ENCODE results near the gene INS. TPM values are rescaled to one million over a fixed set of nuclear protein-coding genes. Genes with fewer than 3 reads are reported as not detected.

INS gene
- total and polyA plus RNA-seq, 2 of the 4 experiments (the other 2 are of a cell fraction): not detected

GRCh38 chr11:2171591-2172003 lies 10.6 kb upstream of the INS start, which contains the start of gene TH:
TSS of gene TH (minus strand) at chr11:2171815. CDS start at chr11:2171786, 29 bp downstream.
- Histone ChIP-seq H2BK15ac (ENCODE audit: low read depth, low read length) (no peak within 1 kb of the TSS), H4K20me1 (ENCODE audit: insufficient read depth, low read length) (no peaks in the 10 kb centered on the region), H3K4me1 (ENCODE audit: control insufficient read depth, insufficient read depth, low read length) (no peaks in the 10 kb centered on the region), H3K23ac (ENCODE audit: low read depth, low read length) (no peak within 1 kb of the TSS), H3K9me3 (ENCODE audit: control insufficient read depth, insufficient read depth, low read length) (no peaks in the 10 kb centered on the region), H2AFZ (replicated peaks; ENCODE audit: low read length, poor library complexity) (no peak within 1 kb of the TSS), H2BK5ac (ENCODE audit: low read depth, low read length, poor library complexity, severe bottlenecking) (no peak within 1 kb of the TSS), H4K8ac (ENCODE audit: low read depth in 2 of 2, low read length in 2 of 2) (no peak within 1 kb of the TSS), H2AK5ac (ENCODE audit: low read depth, low read length) (no peak within 1 kb of the TSS), H3K56ac (ENCODE audit: extremely low read depth, insufficient read depth, low read length) (no peak within 1 kb of the TSS), H3K9ac (ENCODE audit: low read depth, low read length) (no peak within 1 kb of the TSS), H3K4me2 (ENCODE audit: low read depth, low read length) (no peak within 1 kb of the TSS), H2AK9ac (replicated peaks; ENCODE audit: low read depth, low read length, poor library complexity) (no peak within 1 kb of the TSS), H3K27me3 (ENCODE audit: control insufficient read depth, insufficient read depth, low read length) (peaks cover 11% of the 10 kb centered on the region; the same call in 1 of the 2 replicates), H3K79me1 (ENCODE audit: low read depth in 1 of 2, low read length in 2 of 2) (no peaks in the 10 kb centered on the region), H2BK20ac (ENCODE audit: low read depth, low read length) (no peak within 1 kb of the TSS), H3K27ac (ENCODE audit: insufficient read depth, low read length) (no peak within 1 kb of the TSS), H3K36me3 (ENCODE audit: control insufficient read depth, insufficient read depth, low read length) (no peaks in the 10 kb centered on the region), H2BK120ac (ENCODE audit: low read depth, low read length) (no peak within 1 kb of the TSS), H4K5ac (ENCODE audit: low read depth, low read length) (no peak within 1 kb of the TSS), H4K91ac (ENCODE audit: insufficient read depth, low read depth, low read length) (no peak within 1 kb of the TSS), H3K4me3 (ENCODE audit: insufficient read depth, low read depth, low read length) (no peak within 1 kb of the TSS), H3K9me1 (ENCODE audit: insufficient read depth, low read length) (peaks cover 6% of the 10 kb centered on the region), H3K4ac (ENCODE audit: low read depth, low read length) (no peak within 1 kb of the TSS), H3K18ac (ENCODE audit: low read depth, low read length) (no peak within 1 kb of the TSS), H3K14ac (replicated peaks; ENCODE audit: low read depth, low read length) (no peak within 1 kb of the TSS)
- dilution Hi-C loops (cut with HindIII; ENCODE audit: low sequenced_read_pairs, unreplicated experiment): no loop called here
- ChIA-PET CTCF (no interaction called here), POLR2A (ENCODE audit: unreplicated experiment) (interaction anchor here (0.6 kb wide), 1 partner anchor 244 kb away, joined by 7 read pairs; no protein-coding TSS in a partner anchor)
- DNase-seq (no peak), ATAC-seq (ENCODE audit: low read depth) (no peak)
- intact Hi-C loops (cut with micrococcal nuclease): no loop called here
- in situ Hi-C loops (cut with MboI; ENCODE audit: low sequenced_read_pairs): no loop called here
- no peak for TF ChIP-seq RCOR1 (IDR thresholded peaks at IDR 0.05; ENCODE audit: insufficient replicate concordance, low read length)
- TF ChIP-seq USF2 (IDR thresholded peaks at IDR 0.05; ENCODE audit: low read depth, low read length): no peak
- TF ChIP-seq CEBPB (IDR thresholded peaks at IDR 0.05; ENCODE audit: low read depth, low read length): no peak
- no peak for TF ChIP-seq ELK1 (IDR thresholded peaks at IDR 0.05; ENCODE audit: borderline replicate concordance, low read depth, low read length)
- TF ChIP-seq CTCF (conservative IDR thresholded peaks at IDR 0.05; ENCODE audit: low read depth, low read length): no peak
- no peak for TF ChIP-seq POLR2A (IDR thresholded peaks at IDR 0.05; ENCODE audit: low read depth, low read length)
- no peak for TF ChIP-seq RFX5 (IDR thresholded peaks at IDR 0.05; ENCODE audit: low read depth, low read length)
- TF ChIP-seq FOS (IDR thresholded peaks at IDR 0.05; ENCODE audit: low read depth, low read length): no peak
- no peak for TF ChIP-seq BHLHE40 (IDR thresholded peaks at IDR 0.05; ENCODE audit: low read depth, low read length)
- TF ChIP-seq CHD1 (IDR thresholded peaks at IDR 0.05; ENCODE audit: low read depth, low read length): no peak
- no peak for TF ChIP-seq SMC3 (IDR thresholded peaks at IDR 0.05; ENCODE audit: low read depth, low read length)
- TF ChIP-seq NFE2L2 (IDR thresholded peaks at IDR 0.05; ENCODE audit: low read depth, low read length): no peak
- TF ChIP-seq MAFK (IDR thresholded peaks at IDR 0.05; ENCODE audit: low read depth, low read length): no peak
- no peak for TF ChIP-seq MAZ (IDR thresholded peaks at IDR 0.05; ENCODE audit: borderline replicate concordance, low read depth, low read length)
- no peak for TF ChIP-seq MXI1 (IDR thresholded peaks at IDR 0.05; ENCODE audit: borderline replicate concordance, low read depth, low read length)
- TF ChIP-seq RAD21 (IDR thresholded peaks at IDR 0.05; ENCODE audit: low read length): no peak
- BruUV-seq (replicated peaks): no TSS peak
- no CpG with 5 or more reads among the region's 17 CpGs for WGBS, 2 experiments (ENCODE audit: extremely low coverage in 2 of 2, insufficient read length in 1 of 2)

All from IMR-90 (cell line).